SJCRH30 (cell line): ENCODE measurements around the gene HNRNPAB. TPM values are rescaled to one million over a fixed set of nuclear protein-coding genes. Genes with fewer than 3 reads are reported as not detected.
A peak's percentile ranks its signal among the peaks of the same experiment; 100 is the strongest.
"Not testable (repeated sequence)": the region's sequence is repeated elsewhere in the genome, so short reads cannot be mapped to it uniquely, and the experiment has no call there.

ENCODE experiments used
- DNase-seq, 2 experiments: peaks; one replicate each; pipeline ENCODE4 v3.0.0-alpha.2; 2015 to 2020
- H3K27ac ChIP-seq: fragments of 250-450 bp; sonication (Bioruptor Pico); 2 replicates; pipeline ENCODE4 v1.5.1; 2020; ENCODE audit warnings: mild to moderate bottlenecking, moderate library complexity
- H3K27me3 ChIP-seq: fragments of 250-450 bp; sonication (Bioruptor Pico); 2 replicates; pipeline ENCODE4 v1.5.1; 2020; ENCODE audit warnings: mild to moderate bottlenecking, moderate library complexity
- H3K36me3 ChIP-seq: fragments of 250-450 bp; sonication (Bioruptor Pico); 2 replicates; pipeline ENCODE4 v1.5.1; 2020; ENCODE audit warnings: mild to moderate bottlenecking, moderate library complexity
- H3K4me1 ChIP-seq: fragments of 250-450 bp; sonication (Bioruptor Pico); 2 replicates; pipeline ENCODE4 v1.5.1; 2020; ENCODE audit warnings: mild to moderate bottlenecking, moderate library complexity
- H3K4me3 ChIP-seq: fragments of 250-450 bp; sonication (Bioruptor Pico); 2 replicates; pipeline ENCODE4 v1.5.1; 2020; ENCODE audit warnings: mild to moderate bottlenecking, moderate library complexity
- H3K9me3 ChIP-seq: fragments of 250-450 bp; sonication (Bioruptor Pico); replicated peaks from 2 replicates; pipeline ENCODE4 v1.5.1; 2020; ENCODE audit warnings: mild to moderate bottlenecking, moderate library complexity
- total RNA-seq: library from RNA; depleted of rRNA; stranded (reverse); fragments of >200 nt; shearing (Covaris generic); gene quantifications from 2 replicates; pipeline ENCODE4 v1.2.3, GENCODE V29; 2014

HNRNPAB gene
- total RNA-seq, 1 experiment from 2014 or later, result 266 TPM

DNA sequence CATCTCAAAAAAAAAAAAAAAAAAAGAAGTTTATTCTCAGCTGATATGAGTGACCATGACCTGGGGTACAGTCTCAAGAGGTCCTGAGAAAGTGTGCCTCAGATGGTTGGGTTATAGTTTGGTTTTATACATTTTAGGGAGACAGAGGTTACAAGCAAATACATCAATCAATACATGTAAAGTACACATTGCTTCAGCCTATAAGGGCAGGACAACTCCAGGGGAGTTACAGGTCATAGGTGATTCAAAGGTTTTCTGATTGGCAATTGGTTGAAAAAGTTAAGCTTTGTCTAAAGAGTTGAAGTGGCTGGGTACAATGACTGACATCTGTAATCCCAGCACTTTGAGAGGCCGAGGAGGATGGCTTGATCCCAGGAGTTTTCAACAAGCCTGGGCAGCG is 14.9 kb upstream of the HNRNPAB start:
- Histone ChIP-seq H3K27me3 (no peaks in the 10 kb centered on the region), H3K4me3 (no peak overlapping the region), H3K27ac (no peak overlapping the region), H3K9me3 (no peaks in the 10 kb centered on the region), H3K36me3 (no peaks in the 10 kb centered on the region), H3K4me1 (no peaks in the 10 kb centered on the region)
- DNase-seq, result no peak

- Histone ChIP-seq H3K9me3 (no peaks in the 10 kb centered on the region), H3K27ac (no peak overlapping the region), H3K4me1 (no peaks in the 10 kb centered on the region), H3K36me3 (no peaks in the 10 kb centered on the region), H3K27me3 (0 out of 2 replicates have a peak, but pooled peaks cover 3% of the 10 kb centered on the region), H3K4me3 (no peak overlapping the region)
- DNase-seq, result no peak
Measured at GRCh38 chr5:178191661-178192060, 12.7 kb upstream of the HNRNPAB start.

- no peak for DNase-seq
- no peaks in the 10 kb centered on the region for H3K4me1 ChIP-seq
- H3K27me3 ChIP-seq, result 0 out of 2 replicates have a peak, but pooled peaks cover 3% of the 10 kb centered on the region
- no peaks in the 10 kb centered on the region for H3K9me3 ChIP-seq
- no peak overlapping the region for H3K27ac ChIP-seq
- no peaks in the 10 kb centered on the region for H3K36me3 ChIP-seq
- H3K4me3 ChIP-seq, result no peak overlapping the region
Measured at GRCh38 chr5:178192244-178192643, 12.1 kb upstream of the HNRNPAB start.

DNA sequence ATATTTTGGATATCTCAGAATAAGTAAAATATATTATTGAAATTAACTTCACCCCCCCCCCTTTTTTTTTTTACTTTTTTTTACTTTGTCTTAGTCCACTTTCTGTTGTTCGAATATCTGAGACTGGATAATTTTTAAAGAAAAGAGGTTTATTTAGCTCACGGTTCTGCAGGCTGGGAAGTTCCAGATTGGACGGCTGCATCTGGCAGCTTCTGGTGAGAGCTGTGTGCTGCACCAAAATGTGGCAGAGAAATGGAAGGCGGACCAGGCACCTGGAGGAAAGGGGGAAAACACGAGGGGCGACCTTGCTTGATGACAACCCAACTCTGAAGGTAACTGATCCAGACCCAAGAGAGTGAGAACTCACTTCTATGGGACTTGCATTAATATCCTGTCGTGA is 11.5 kb upstream of the HNRNPAB start:
- Histone ChIP-seq H3K9me3 (no peaks in the 10 kb centered on the region), H3K27ac (no peak overlapping the region), H3K36me3 (no peaks in the 10 kb centered on the region), H3K4me3 (no peak overlapping the region), H3K4me1 (no peaks in the 10 kb centered on the region), H3K27me3 (0 out of 2 replicates have a peak, but pooled peaks cover 3% of the 10 kb centered on the region)
- no peak for DNase-seq

DNA sequence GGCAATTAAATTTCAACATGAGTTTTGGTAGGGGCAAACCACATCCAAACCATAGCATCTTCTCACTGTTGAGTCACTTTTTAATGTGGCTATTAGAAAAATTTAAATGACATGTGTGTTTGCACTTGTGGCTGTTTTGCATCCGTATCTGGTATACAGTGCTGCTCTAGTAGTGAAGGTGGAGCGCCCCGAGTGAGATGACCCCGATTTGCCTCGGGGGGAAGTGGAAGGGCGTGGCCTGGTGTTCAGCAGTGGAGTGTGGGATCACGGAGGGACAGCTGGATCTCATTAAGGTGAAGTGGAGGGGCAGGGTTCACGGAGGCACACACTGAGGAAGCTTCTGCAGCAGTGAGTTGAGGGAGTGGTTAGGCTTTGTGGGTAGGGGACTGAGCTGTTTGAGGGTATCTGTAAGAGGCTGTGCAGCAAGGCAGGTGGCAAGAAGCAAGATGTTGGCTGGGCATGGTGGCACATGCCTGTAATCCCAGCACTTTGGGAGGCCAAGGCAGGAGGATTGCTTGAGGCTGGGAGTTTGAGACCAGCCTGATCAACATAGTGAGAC is 11.0 kb upstream of the HNRNPAB start:
- Histone ChIP-seq H3K9me3 (no peaks in the 10 kb centered on the region), H3K27me3 (0 out of 2 replicates have a peak, but pooled peaks cover 3% of the 10 kb centered on the region), H3K4me1 (no peaks in the 10 kb centered on the region), H3K36me3 (no peaks in the 10 kb centered on the region), H3K4me3 (no peak overlapping the region), H3K27ac (no peak overlapping the region)
- DNase-seq, result no peak

DNA sequence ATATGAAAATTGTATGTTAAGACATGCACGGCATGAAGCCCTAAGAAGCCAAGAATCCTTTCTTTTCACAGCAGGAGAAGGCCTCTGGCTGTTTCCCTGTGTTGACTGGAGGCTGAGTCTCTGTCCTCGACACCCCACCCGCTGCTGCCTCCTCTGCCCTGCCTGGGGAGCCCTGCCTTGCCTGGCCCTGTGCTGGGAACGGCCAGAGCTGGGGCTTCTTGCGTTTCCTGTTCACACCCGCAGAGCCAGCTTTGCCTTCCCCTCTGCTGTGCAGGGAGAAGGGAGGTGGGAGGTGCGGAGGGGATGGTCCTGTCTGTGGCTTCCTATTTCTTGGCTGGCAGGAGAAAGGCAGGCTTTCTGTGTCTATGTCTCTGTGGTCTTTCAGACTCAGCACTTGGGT is 10.3 kb upstream of the HNRNPAB start:
- Histone ChIP-seq H3K27me3 (0 out of 2 replicates have a peak, but pooled peaks cover 3% of the 10 kb centered on the region), H3K27ac (no peak overlapping the region), H3K9me3 (no peaks in the 10 kb centered on the region), H3K36me3 (no peaks in the 10 kb centered on the region), H3K4me1 (no peaks in the 10 kb centered on the region), H3K4me3 (no peak overlapping the region)
- no peak for DNase-seq

- no peak overlapping the region for H3K4me3 ChIP-seq
- H3K9me3 ChIP-seq, result no peaks in the 10 kb centered on the region
- H3K27ac ChIP-seq, result no peak overlapping the region
- no peaks in the 10 kb centered on the region for H3K4me1 ChIP-seq
- peak in 1 of 2 experiments; percentile 9 for DNase-seq
- H3K36me3 ChIP-seq, result no peaks in the 10 kb centered on the region
- H3K27me3 ChIP-seq, result 0 out of 2 replicates have a peak, but pooled peaks cover 3% of the 10 kb centered on the region
Measured at GRCh38 chr5:178196281-178196812, 8.0 kb upstream of the HNRNPAB start.

DNA sequence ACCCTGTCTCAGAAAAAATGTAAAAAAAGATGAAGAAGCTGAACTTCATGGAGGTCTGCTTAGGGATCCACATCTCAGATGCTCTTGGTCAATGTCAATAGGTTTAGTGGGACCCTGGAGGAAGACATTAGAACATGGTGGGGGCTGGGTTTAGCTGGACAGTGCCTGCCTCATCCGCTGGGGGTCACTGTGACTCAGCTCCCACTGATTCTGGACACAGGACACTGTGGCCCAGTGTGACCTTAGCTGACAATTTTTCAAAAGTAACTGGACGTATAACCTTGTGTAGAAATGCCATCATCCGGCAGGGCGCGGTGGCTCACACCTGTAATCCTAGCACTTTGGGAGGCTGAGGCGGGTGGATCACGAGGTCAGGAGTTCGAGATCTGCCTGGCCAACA is 7.3 kb upstream of the HNRNPAB start:
- Histone ChIP-seq H3K27ac (no peak overlapping the region), H3K36me3 (no peaks in the 10 kb centered on the region), H3K27me3 (0 out of 2 replicates have a peak, but pooled peaks cover 3% of the 10 kb centered on the region), H3K4me1 (no peaks in the 10 kb centered on the region; the same call in 1 of the 2 replicates), H3K9me3 (no peaks in the 10 kb centered on the region), H3K4me3 (no peak overlapping the region)
- DNase-seq, result peak in 1 of 2 experiments; percentile 14

DNA sequence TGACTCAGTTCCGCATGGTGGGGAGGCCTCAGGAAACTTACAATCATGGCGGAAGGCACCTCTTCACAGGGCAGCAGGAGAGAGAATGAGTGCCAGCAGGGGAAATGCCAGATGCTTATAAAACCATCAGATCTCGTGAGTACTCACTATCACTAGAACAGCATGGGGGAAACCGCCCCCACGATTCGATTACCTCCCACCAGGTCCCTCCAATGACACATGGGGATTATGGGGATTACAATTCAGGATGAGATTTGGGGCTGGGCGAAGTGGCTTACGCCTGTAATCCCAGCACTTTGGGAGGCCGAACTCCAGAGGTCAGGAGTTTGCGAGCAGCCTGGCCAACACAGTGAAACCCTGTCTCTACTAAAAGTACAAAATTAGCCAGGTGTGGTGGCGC is 6.2 kb upstream of the HNRNPAB start:
- H3K4me1 ChIP-seq, H3K4me3 ChIP-seq, H3K27me3 ChIP-seq, H3K9me3 ChIP-seq, H3K27ac ChIP-seq, DNase-seq, H3K36me3 ChIP-seq: not testable (repeated sequence)

GRCh38 chr5:178198706-178199105 is 5.6 kb upstream of the HNRNPAB start:
- Histone ChIP-seq H3K9me3 (no peaks in the 10 kb centered on the region), H3K4me1 (no peaks in the 10 kb centered on the region; the same call in 1 of the 2 replicates), H3K27ac (no peak overlapping the region), H3K4me3 (no peak overlapping the region), H3K27me3 (0 out of 2 replicates have a peak, but pooled peaks cover 3% of the 10 kb centered on the region), H3K36me3 (no peaks in the 10 kb centered on the region)
- DNase-seq, result no peak

DNA sequence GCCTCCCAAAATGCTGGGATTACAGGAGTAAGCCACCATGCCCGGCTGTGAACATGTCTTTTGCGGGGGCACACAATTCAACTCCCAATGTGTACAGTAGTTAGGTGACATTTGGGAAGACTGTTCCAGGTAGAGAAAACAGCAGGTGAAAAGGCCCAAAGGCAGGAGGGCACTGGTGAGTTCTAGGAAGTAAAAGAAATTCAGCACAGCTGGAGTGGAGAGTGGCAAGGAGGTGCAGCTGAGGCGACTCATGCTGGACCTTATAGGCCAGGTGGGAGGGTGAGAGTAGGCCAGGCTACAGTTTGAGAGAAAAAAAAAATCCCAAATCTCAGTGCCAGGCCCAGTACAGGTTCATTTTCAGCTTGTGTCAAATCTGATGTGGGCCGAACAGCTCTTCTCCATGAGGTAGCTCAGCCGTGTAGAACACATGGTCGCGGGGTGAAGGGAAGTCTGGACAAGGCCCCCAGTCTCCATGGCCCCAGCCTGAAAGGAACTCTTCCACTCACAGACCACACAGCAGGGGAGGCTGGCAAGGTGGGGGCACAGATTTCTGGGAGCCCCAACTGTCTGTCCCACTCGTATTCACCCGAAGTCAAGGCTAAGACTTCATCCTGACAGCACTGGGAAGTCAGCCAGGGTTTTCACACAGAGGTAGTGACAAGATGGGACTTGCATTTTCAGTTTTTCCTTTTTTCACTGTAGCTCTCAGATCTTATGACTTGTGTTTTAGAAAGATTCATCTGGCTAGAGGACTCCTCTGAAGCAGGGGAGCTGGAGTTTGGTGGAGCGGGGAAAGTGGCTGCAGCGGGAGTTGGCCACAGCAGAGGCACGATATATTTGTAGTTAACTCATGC is 4.5 kb upstream of the HNRNPAB start:
- H3K9me3 ChIP-seq, result no peaks in the 10 kb centered on the region
- DNase-seq, result no peak
- H3K27ac ChIP-seq, result no peak overlapping the region
- no peaks in the 10 kb centered on the region; the same call in 1 of the 2 replicates for H3K4me1 ChIP-seq
- H3K27me3 ChIP-seq, result 0 out of 2 replicates have a peak, but pooled peaks cover 3% of the 10 kb centered on the region
- H3K4me3 ChIP-seq, result no peak overlapping the region
- no peaks in the 10 kb centered on the region for H3K36me3 ChIP-seq

DNA sequence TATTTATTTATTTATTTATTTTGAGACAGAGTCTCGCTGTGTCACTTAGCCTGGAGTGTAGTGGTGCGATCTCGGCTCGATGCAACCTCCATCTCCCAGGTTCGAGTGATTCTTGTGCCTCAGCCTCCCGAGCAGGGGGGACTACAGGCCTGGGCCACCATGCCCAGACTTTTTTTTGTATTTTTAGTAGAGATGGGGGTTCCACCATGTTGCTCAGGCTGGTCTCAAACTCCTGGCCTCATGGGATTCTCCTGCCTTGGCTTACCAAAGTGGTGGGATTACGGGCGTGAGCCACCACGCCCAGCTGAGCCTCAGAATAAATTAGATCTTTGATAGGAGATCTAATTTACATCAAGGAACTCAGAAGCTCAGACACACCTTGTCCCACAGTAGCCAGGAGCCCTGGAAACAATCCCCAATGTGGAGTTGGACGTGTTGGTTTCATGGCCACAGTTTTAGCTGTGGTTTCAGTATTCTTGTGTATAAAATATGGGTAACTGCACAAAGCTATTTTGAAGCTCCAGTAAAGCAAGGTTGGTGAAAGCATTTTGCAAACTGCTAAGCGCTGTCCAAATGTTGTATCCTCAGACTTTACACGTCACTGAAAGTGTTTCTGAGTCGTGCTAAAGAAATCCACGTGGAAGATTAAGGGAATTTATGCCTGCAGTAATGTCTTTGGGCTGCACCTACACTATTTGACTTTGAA is 3.0 kb upstream of the HNRNPAB start:
- no peaks in the 10 kb centered on the region for H3K27me3 ChIP-seq
- DNase-seq, result no peak
- no peaks in the 10 kb centered on the region for H3K9me3 ChIP-seq
- peaks cover 11% of the 10 kb centered on the region for H3K36me3 ChIP-seq
- no peak overlapping the region for H3K4me3 ChIP-seq
- peaks cover 1% of the 10 kb centered on the region; the same call in 1 of the 2 replicates for H3K4me1 ChIP-seq
- no peak overlapping the region for H3K27ac ChIP-seq

DNA sequence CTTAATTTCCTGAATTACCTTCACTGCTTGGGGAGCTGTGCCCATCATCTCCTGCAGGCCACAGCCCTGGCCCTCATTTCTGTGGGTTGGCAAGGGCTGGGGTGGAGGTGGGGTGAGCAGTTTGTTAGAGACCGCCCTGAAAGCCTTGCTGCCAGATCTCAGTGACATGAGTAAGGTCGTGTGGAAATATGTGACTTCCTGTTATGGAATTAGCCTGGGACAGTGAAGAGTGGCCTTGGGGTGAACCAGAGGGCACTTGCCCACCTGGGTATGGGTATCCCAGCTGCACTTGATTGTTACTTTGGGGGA is 2.5 kb upstream of the HNRNPAB start:
- no peaks in the 10 kb centered on the region for H3K27me3 ChIP-seq
- no peak overlapping the region for H3K4me3 ChIP-seq
- H3K9me3 ChIP-seq, result no peaks in the 10 kb centered on the region
- no peak overlapping the region for H3K27ac ChIP-seq
- DNase-seq, result peak in 1 of 2 experiments; percentile 16
- peaks cover 5% of the 10 kb centered on the region; the same call in 1 of the 2 replicates for H3K4me1 ChIP-seq
- H3K36me3 ChIP-seq, result peaks cover 17% of the 10 kb centered on the region

DNA sequence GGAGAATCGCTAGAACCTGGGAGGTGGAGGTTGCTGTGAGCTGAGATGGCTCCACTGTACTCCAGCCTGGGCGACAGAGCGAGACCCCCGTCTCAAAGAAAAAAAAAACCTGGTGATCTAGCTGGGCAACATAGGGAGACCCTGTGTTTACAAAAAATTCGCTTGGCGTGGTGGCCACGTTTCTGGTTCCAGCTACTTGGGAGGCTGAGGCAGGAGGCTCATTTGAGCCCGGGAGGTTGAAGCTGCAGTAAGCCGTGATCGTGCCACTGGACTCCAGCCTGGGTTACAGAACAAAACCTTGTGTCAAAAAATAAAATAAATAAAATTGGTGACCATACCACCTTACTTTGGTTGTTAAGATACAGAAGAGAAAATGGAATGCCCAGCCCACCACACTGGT is 1.8 kb upstream of the HNRNPAB start:
- peaks cover 23% of the 10 kb centered on the region for H3K36me3 ChIP-seq
- no peak overlapping the region for H3K4me3 ChIP-seq
- no peaks in the 10 kb centered on the region for H3K9me3 ChIP-seq
- H3K27ac ChIP-seq, result no peak overlapping the region
- no peaks in the 10 kb centered on the region for H3K27me3 ChIP-seq
- DNase-seq, result no peak
- H3K4me1 ChIP-seq, result peaks cover 10% of the 10 kb centered on the region; the same call in 1 of the 2 replicates
